Astrocyte (in vitro differentiated cells and primary cell): Measurements from ENCODE around the gene IL1R1.

ENCODE experiments used
- EZH2 ChIP-seq: IDR thresholded peaks from 2 replicates; pipeline ENCODE4 v1.6.1; 2012; ENCODE audit warnings: mild to moderate bottlenecking, low read length, inconsistent platforms; ENCODE audit not compliant: insufficient read depth
- TF ChIP-seq, protein P1 (sequence below): IDR thresholded peaks from 2 replicates; pipeline ENCODE4 v1.5.1; 2011; ENCODE audit warnings: low read depth, mild to moderate bottlenecking, inconsistent platforms, low read length, moderate library complexity; ENCODE audit not compliant: insufficient read depth

- TF ChIP-seq, protein P1, sequence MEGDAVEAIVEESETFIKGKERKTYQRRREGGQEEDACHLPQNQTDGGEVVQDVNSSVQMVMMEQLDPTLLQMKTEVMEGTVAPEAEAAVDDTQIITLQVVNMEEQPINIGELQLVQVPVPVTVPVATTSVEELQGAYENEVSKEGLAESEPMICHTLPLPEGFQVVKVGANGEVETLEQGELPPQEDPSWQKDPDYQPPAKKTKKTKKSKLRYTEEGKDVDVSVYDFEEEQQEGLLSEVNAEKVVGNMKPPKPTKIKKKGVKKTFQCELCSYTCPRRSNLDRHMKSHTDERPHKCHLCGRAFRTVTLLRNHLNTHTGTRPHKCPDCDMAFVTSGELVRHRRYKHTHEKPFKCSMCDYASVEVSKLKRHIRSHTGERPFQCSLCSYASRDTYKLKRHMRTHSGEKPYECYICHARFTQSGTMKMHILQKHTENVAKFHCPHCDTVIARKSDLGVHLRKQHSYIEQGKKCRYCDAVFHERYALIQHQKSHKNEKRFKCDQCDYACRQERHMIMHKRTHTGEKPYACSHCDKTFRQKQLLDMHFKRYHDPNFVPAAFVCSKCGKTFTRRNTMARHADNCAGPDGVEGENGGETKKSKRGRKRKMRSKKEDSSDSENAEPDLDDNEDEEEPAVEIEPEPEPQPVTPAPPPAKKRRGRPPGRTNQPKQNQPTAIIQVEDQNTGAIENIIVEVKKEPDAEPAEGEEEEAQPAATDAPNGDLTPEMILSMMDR: no peak
- TF ChIP-seq EZH2: no peak
These were observed 3.4 kb downstream of the IL1R1 start for GRCh38 chr2:102145934-102146333.
